Epithelial cell of proximal tubule (primary cell): ENCODE results near the gene SRGAP3. TPM values are rescaled to one million over a fixed set of nuclear protein-coding genes. Genes with fewer than 3 reads are reported as not detected.
A peak's percentile ranks its signal among the peaks of the same experiment; 100 is the strongest.

Experiments
- DNase-seq: peaks from one replicate; pipeline ENCODE4 v3.0.0-alpha.2; 2011; ENCODE audit warnings: low read depth
- H3K4me3 ChIP-seq: 2 replicates; pipeline ENCODE4 v1.5.1; 2011; ENCODE audit warnings: low read depth, mild to moderate bottlenecking, low read length
- total RNA-seq: library from RNA; depleted of rRNA; stranded (reverse); fragments of >200 nt; gene quantifications from 2 replicates; pipeline ENCODE4 v1.2.3, GENCODE V29; 2015
- TF ChIP-seq, protein P1 (sequence below): conservative IDR thresholded peaks from 2 replicates; pipeline ENCODE4 v1.5.1; 2012; ENCODE audit warnings: low read depth, mild to moderate bottlenecking, low read length

Gene SRGAP3
- total RNA-seq, 1 donor from 2014 or later = 3.4 TPM

DNA sequence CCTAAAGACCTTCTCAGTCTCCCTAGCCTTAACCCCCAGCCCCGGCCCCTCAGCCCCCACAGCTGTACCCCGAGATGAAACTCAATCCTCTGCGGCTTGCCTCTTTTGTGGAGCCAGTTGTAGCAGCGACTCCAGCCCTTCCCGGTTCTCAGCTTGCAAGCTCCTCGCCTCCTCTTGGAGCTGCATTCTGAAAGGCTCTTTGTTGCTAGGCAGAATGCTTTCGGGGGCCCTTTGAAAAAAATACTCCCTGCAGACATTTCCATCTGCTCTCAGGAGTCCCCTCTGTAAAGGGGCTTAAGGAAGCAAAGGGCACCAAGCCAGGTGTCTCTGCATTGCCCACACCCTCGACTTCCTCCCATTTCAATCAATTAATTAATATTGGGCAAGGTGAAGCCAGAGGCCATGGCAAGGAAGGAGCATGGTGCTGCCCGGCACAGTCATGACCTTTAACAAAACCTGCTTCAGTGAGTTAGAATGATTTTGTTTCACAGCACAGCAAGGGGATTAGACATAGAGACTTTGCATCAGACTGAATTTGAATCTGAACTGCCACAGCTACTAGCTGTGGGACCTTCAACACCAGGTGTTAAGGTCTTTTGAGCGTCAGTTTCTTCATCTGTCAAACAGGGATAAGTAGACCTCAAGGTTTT lies 65.5 kb downstream of the SRGAP3 start:
- no peak for DNase-seq
- no peak overlapping the region for H3K4me3 ChIP-seq
- TF ChIP-seq, protein P1, sequence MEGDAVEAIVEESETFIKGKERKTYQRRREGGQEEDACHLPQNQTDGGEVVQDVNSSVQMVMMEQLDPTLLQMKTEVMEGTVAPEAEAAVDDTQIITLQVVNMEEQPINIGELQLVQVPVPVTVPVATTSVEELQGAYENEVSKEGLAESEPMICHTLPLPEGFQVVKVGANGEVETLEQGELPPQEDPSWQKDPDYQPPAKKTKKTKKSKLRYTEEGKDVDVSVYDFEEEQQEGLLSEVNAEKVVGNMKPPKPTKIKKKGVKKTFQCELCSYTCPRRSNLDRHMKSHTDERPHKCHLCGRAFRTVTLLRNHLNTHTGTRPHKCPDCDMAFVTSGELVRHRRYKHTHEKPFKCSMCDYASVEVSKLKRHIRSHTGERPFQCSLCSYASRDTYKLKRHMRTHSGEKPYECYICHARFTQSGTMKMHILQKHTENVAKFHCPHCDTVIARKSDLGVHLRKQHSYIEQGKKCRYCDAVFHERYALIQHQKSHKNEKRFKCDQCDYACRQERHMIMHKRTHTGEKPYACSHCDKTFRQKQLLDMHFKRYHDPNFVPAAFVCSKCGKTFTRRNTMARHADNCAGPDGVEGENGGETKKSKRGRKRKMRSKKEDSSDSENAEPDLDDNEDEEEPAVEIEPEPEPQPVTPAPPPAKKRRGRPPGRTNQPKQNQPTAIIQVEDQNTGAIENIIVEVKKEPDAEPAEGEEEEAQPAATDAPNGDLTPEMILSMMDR = no peak

DNA sequence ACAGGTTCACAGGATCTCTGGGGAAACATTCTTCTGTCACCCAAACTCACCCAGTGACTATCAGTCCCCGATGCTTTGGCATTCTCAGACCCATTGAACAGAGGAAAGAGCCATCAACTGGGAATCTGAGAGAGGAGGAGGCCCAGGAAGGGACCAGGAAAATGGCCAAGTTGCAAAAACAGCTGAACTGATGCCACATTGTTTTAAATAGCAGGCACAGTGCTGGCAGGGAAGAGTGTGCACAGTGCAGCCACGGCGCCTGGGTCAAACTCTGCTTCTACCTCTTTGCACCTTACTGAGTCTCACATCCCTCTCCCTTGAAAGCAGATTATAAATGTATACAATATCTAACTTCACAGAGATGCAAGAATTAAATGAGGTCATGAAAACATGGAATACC lies 66.4 kb downstream of the SRGAP3 start:
- DNase-seq = no peak
- H3K4me3 ChIP-seq = no peak overlapping the region
- TF ChIP-seq, protein P1 = no peak

DNA sequence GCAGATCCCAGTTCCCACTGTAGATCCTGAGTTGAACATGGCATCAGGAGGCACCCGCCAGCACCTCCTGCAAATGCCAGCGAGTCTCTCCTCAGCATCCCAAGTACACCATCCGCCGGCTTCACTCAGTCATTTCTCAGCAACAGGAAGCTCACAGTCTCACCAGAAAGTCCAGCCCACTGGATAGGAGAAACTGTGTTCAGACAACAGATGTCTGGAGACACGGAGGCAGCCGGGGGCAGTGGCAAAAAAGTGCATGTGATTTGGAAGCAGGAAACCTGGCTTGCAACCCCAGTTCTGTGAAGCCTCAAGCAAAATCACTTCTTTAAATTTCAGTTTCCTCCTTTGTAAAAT lies 68.7 kb downstream of the SRGAP3 start:
- TF ChIP-seq, protein P1 = no peak
- no peak overlapping the region for H3K4me3 ChIP-seq
- DNase-seq = no peak

DNA sequence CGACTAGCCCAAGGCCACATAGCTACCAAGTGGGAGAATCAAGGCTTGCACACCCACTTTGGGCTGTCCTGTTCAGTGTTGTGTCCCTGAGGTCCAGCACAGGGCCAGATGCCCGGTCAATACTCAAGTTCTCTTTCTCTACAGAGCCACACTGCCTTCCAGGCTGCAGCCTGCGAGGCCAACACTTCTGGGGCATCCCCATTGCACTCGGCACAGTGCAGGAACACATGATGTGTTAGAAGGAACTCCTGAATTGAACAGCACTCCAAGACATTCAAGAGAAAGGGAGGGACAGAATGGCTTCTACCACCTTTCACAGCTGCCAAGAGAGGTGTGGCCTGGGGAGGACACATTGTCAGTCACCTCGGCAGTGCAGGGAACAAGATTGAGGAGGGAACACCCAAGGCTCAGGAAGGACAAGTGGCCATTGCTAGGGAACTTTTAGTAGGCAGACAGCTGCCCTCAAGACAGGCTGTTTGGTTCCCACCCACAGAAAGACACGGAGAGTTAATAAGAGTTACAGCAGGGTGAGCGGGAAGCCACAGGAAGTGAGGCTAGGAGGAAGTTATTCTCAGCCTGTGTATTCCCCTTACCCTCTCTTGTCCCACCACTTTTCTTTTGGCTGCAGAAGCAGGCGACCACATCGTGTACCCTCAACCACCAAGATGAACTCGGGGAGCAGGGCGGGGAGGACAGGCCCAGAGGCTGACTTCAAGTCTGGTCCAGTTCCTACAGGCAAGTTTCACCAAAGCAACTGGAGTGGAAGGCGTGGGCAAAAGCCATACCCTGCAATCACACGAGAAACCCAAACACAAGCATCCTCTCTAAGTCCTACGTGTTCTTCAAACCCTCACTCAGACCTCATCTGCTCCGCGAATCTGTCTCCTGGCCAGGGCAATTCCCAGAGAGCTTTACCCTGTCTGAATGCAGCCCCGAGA lies 69.4 kb downstream of the SRGAP3 start:
- H3K4me3 ChIP-seq = no peak overlapping the region
- no peak for DNase-seq
- TF ChIP-seq, protein P1 = no peak

DNA sequence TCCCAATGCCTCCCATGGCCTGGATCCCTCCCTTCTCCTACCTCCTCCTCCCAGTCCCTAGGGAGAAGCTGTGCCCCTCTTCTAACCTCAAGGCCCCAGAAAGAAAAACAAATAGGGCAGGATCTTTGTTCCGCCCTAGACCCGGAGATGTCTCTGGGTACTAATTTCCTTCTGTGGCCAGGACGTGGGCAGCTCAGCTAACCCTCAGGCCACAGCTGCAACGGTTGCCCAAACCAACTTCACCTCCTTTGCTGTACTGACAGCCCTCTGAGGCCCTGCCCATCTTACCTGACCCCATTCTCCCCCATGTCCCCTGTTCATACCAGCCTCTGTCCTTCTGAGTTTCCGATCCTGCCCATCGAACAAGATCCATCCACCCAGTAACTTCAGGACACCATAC lies 70.7 kb downstream of the SRGAP3 start:
- no peak for DNase-seq
- H3K4me3 ChIP-seq = no peak overlapping the region
- TF ChIP-seq, protein P1 = no peak

DNA sequence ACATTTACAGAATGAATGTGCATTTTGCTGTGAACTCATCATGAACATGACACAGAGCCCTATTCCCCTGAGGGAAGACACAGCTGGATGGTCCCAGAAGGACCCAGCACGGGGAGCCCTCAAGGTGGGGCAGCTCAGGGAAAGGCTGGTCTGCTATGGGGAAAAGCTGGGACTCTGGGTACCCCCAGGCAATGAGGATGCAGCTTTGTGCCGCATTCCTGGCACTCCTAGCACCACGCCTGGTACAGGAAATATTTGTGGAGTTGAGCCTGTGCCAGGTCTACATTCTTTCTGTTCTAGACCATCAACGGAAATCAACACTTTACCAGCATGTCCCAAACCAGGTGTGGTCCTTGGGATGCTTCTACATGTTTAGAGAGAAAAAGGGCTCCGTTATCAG lies 74.0 kb downstream of the SRGAP3 start:
- H3K4me3 ChIP-seq = no peak overlapping the region
- peak; percentile 16 for DNase-seq
- TF ChIP-seq, protein P1 = no peak
